OCI-LY1 (cell line): ENCODE measurements around the gene TBX19.

Source experiments
- CTCF ChIP-seq: fragments of 200-600 bp; sonication (generic), shearing (Covaris generic); IDR thresholded peaks from 2 replicates; pipeline ENCODE4 v1.5.1; 2017; ENCODE audit warnings: mild to moderate bottlenecking, antibody characterized with exemption, low read length, moderate library complexity, mixed read lengths
- EZH2 ChIP-seq: fragments of 200-600 bp; sonication (generic), shearing (Covaris generic); IDR thresholded peaks from 2 replicates; pipeline ENCODE4 v1.8.0; 2017; ENCODE audit warnings: borderline replicate concordance, mixed run types, mild to moderate bottlenecking, antibody characterized with exemption, low read length, moderate library complexity, mixed read lengths

- TF ChIP-seq CTCF (no peak), EZH2 (no peak)
Measured at GRCh38 chr1:168246506-168246905, 34.2 kb upstream of the TBX19 start.
